GM12864 (cell line): ENCODE measurements around the gene RAB8B.

Experiments
- DNase-seq: peaks from one replicate; pipeline ENCODE4 v3.0.0-alpha.2; 2011; ENCODE audit warnings: low read depth
- H3K4me3 ChIP-seq: 2 replicates; pipeline ENCODE4 v1.5.1; 2011; ENCODE audit warnings: mild to moderate bottlenecking, low read depth, low read length, control low read depth
- CTCF ChIP-seq: IDR thresholded peaks from 2 replicates; pipeline ENCODE4 v1.5.1; 2011; ENCODE audit warnings: low read depth, mild to moderate bottlenecking, moderate library complexity, low read length, control low read depth, inconsistent platforms; ENCODE audit errors: missing control alignments

RAB8B gene

GRCh38 chr15:63166219-63166618, 23.2 kb upstream of the RAB8B start:
- no peak overlapping the region for H3K4me3 ChIP-seq
- DNase-seq, result no peak
- no peak for TF ChIP-seq CTCF

GRCh38 chr15:63169788-63170187, 19.6 kb upstream of the RAB8B start:
- no peak for DNase-seq
- no peak for TF ChIP-seq CTCF
- H3K4me3 ChIP-seq, result no peak overlapping the region

GRCh38 chr15:63172376-63172775, 17.0 kb upstream of the RAB8B start:
- DNase-seq, result no peak
- no peak for TF ChIP-seq CTCF
- no peak overlapping the region for H3K4me3 ChIP-seq

- H3K4me3 ChIP-seq, result no peak overlapping the region
- DNase-seq, result no peak
- no peak for TF ChIP-seq CTCF
Measured at GRCh38 chr15:63172851-63173451, 16.5 kb upstream of the RAB8B start.

- DNase-seq, result no peak
- H3K4me3 ChIP-seq, result no peak overlapping the region
- TF ChIP-seq CTCF, result no peak
Measured at GRCh38 chr15:63176302-63176701, 13.1 kb upstream of the RAB8B start.

GRCh38 chr15:63178034-63178433, 11.4 kb upstream of the RAB8B start:
- H3K4me3 ChIP-seq, result no peak overlapping the region
- TF ChIP-seq CTCF, result no peak
- DNase-seq, result no peak

- TF ChIP-seq CTCF, result no peak
- no peak for DNase-seq
- no peak overlapping the region for H3K4me3 ChIP-seq
Measured at GRCh38 chr15:63180746-63181145, 8.7 kb upstream of the RAB8B start.
